COLO668 (cell line): ENCODE data around the gene GABRR1.

ENCODE experiments used
- DNase-seq: peaks from one replicate; lab custom pipeline; 2025; ENCODE audit not compliant: unreplicated experiment; lab: John Stamatoyannopoulos, UW

Gene GABRR1

GRCh38 chr6:89216411-89216810 lies 747 bp downstream of the GABRR1 start:
- no peak for DNase-seq

- no peak for DNase-seq
Observed at GRCh38 chr6:89215391-89215790, 1.8 kb downstream of the GABRR1 start.

- DNase-seq, result no peak
Observed at GRCh38 chr6:89214197-89214596, 3.0 kb downstream of the GABRR1 start.

GRCh38 chr6:89212472-89212871 lies 4.7 kb downstream of the GABRR1 start:
- DNase-seq, result no peak

GRCh38 chr6:89209457-89209856 lies 7.7 kb downstream of the GABRR1 start:
- no peak for DNase-seq

- no peak for DNase-seq
Observed at GRCh38 chr6:89208551-89208950, 8.6 kb downstream of the GABRR1 start.

GRCh38 chr6:89205819-89206218 lies 11.3 kb downstream of the GABRR1 start:
- DNase-seq, result no peak

- no peak for DNase-seq
Observed at GRCh38 chr6:89204096-89204495, 13.1 kb downstream of the GABRR1 start.

- no peak for DNase-seq
Observed at GRCh38 chr6:89200706-89201215, 16.4 kb downstream of the GABRR1 start.

- DNase-seq, result no peak
Observed at GRCh38 chr6:89199579-89199978, 17.6 kb downstream of the GABRR1 start.

- DNase-seq, result no peak
Observed at GRCh38 chr6:89198235-89198634, 18.9 kb downstream of the GABRR1 start.

- no peak for DNase-seq
Observed at GRCh38 chr6:89197141-89197540, 20.0 kb downstream of the GABRR1 start.

GRCh38 chr6:89194559-89194958 lies 22.6 kb downstream of the GABRR1 start:
- no peak for DNase-seq

- no peak for DNase-seq
Observed at GRCh38 chr6:89190741-89191140, 26.4 kb downstream of the GABRR1 start.

GRCh38 chr6:89187504-89187903 lies 29.7 kb downstream of the GABRR1 start:
- no peak for DNase-seq

- DNase-seq, result no peak
Observed at GRCh38 chr6:89186762-89187161, 30.4 kb downstream of the GABRR1 start.

- DNase-seq, result no peak
Observed at GRCh38 chr6:89184344-89184743, 32.8 kb downstream of the GABRR1 start.

- DNase-seq, result no peak
Observed at GRCh38 chr6:89183294-89183693, 33.9 kb downstream of the GABRR1 start.

GRCh38 chr6:89180971-89181370 lies 36.2 kb downstream of the GABRR1 start:
- DNase-seq, result no peak

- DNase-seq, result no peak
Observed at GRCh38 chr6:89180112-89180511, 37.0 kb downstream of the GABRR1 start.

- DNase-seq, result no peak
Observed at GRCh38 chr6:89173634-89174033, 43.5 kb downstream of the GABRR1 start.

GRCh38 chr6:89172131-89172530 lies 45.0 kb downstream of the GABRR1 start:
- DNase-seq, result no peak

GRCh38 chr6:89162047-89162371 lies 55.1 kb downstream of the GABRR1 start:
- DNase-seq, result no peak
